Measurements from ENCODE around the gene FMNL2. TPM values are rescaled to one million over a fixed set of nuclear protein-coding genes. Genes with fewer than 3 reads are reported as not detected.

Gene FMNL2
- total RNA-seq, 1 experiment from 2014 or later, result 43.1 TPM

DNA sequence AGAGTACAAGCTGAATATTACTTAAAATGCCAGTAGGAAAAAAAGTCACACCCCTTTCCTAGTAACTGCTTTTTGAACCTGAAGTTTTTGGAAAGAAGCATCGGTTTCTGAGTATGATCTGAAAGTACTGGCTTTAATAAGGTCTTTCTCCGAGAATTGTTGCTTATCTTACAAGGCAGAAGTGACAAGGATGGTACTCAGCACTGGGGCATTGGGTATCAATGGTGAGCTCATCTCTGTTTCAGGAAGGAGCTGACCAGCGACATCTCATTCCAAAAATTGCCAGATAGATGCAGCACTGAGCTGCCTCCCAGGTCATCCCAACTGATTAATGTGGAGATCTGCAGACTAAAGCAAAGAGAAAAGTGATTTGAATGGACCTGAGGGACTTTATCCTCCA, 85.4 kb downstream of the FMNL2 start:
- POLR2A ChIA-PET (ENCODE audit: low non-redundant PET), result interaction anchor here (0.6 kb wide), 1 partner anchor 12 kb away, joined by 3 read pairs; no protein-coding TSS in a partner anchor
- no peak for DNase-seq (ENCODE audit: low spot score)
- BruUV-seq (replicated peaks), result no TSS peak
- CTCF ChIA-PET, result no interaction called here
- intact Hi-C loops (cut with micrococcal nuclease; ENCODE audit: unreplicated experiment), result loop anchor here (5.0 kb wide), 2 partner anchors 207 to 243 kb away; partner anchors contain the start of gene STAM2
- no peaks in the 10 kb centered on the region for H3K9me3 ChIP-seq (ENCODE audit: low read depth, low read length, poor library complexity, severe bottlenecking)
- H3K4me1 ChIP-seq (ENCODE audit: insufficient read depth, low read length, poor library complexity, severe bottlenecking), result peaks cover 66% of the 10 kb centered on the region
- H3K4me3 ChIP-seq (ENCODE audit: low read depth, low read length, poor library complexity, severe bottlenecking), result no peak overlapping the region
- H3K27me3 ChIP-seq (replicated peaks; ENCODE audit: insufficient read depth, low read depth, low read length, poor library complexity), result no peaks in the 10 kb centered on the region
- H3K36me3 ChIP-seq (ENCODE audit: insufficient read depth, low read length, poor library complexity, severe bottlenecking), result no peaks in the 10 kb centered on the region
- peak overlapping the region; percentile 86 for H3K27ac ChIP-seq (ENCODE audit: low read depth, low read length, poor library complexity, severe bottlenecking)
- TF ChIP-seq, protein P1, sequence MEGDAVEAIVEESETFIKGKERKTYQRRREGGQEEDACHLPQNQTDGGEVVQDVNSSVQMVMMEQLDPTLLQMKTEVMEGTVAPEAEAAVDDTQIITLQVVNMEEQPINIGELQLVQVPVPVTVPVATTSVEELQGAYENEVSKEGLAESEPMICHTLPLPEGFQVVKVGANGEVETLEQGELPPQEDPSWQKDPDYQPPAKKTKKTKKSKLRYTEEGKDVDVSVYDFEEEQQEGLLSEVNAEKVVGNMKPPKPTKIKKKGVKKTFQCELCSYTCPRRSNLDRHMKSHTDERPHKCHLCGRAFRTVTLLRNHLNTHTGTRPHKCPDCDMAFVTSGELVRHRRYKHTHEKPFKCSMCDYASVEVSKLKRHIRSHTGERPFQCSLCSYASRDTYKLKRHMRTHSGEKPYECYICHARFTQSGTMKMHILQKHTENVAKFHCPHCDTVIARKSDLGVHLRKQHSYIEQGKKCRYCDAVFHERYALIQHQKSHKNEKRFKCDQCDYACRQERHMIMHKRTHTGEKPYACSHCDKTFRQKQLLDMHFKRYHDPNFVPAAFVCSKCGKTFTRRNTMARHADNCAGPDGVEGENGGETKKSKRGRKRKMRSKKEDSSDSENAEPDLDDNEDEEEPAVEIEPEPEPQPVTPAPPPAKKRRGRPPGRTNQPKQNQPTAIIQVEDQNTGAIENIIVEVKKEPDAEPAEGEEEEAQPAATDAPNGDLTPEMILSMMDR (conservative IDR thresholded peaks at IDR 0.05; ENCODE audit: low read depth, low read length), result no peak
- no peak for TF ChIP-seq EZH2 (IDR thresholded peaks at IDR 0.05; ENCODE audit: borderline replicate concordance, low read depth, low read length, poor library complexity, severe bottlenecking)

DNA sequence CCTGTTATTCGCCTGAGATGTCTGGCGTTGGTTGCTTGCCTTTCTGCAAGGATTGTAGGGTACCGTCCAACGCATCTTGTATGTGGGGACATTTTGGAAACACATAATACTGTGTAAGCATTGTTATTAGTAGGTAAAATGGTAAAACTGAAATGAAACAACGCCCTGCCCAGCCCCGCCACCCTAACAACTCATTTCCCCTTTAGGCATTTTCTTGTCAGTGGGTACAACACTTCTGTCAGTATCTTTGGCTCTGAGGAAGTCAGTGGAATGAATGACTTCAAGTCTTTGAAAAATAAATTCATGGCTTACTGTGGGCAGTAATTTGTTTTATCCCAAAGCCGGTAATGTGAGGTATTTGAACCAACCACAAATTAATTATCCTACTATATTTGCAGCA, 86.0 kb downstream of the FMNL2 start:
- peak overlapping the region; percentile 86 for H3K27ac ChIP-seq (ENCODE audit: low read depth, low read length, poor library complexity, severe bottlenecking)
- H3K27me3 ChIP-seq (replicated peaks; ENCODE audit: insufficient read depth, low read depth, low read length, poor library complexity), result no peaks in the 10 kb centered on the region
- POLR2A ChIA-PET (ENCODE audit: low non-redundant PET), result no interaction called here
- intact Hi-C loops (cut with micrococcal nuclease; ENCODE audit: unreplicated experiment), result loop anchor here (5.0 kb wide), 2 partner anchors 206 to 244 kb away; partner anchors contain the start of gene STAM2
- CTCF ChIA-PET, result no interaction called here
- peaks cover 67% of the 10 kb centered on the region for H3K4me1 ChIP-seq (ENCODE audit: insufficient read depth, low read length, poor library complexity, severe bottlenecking)
- no peaks in the 10 kb centered on the region for H3K9me3 ChIP-seq (ENCODE audit: low read depth, low read length, poor library complexity, severe bottlenecking)
- TSS peak; percentile 96 for BruUV-seq (replicated peaks)
- no peak for DNase-seq (ENCODE audit: low spot score)
- H3K36me3 ChIP-seq (ENCODE audit: insufficient read depth, low read length, poor library complexity, severe bottlenecking), result no peaks in the 10 kb centered on the region
- peak overlapping the region; percentile 8 for H3K4me3 ChIP-seq (ENCODE audit: low read depth, low read length, poor library complexity, severe bottlenecking)
- TF ChIP-seq EZH2 (IDR thresholded peaks at IDR 0.05; ENCODE audit: borderline replicate concordance, low read depth, low read length, poor library complexity, severe bottlenecking), result no peak
- TF ChIP-seq, protein P1 (conservative IDR thresholded peaks at IDR 0.05; ENCODE audit: low read depth, low read length), result no peak

DNA sequence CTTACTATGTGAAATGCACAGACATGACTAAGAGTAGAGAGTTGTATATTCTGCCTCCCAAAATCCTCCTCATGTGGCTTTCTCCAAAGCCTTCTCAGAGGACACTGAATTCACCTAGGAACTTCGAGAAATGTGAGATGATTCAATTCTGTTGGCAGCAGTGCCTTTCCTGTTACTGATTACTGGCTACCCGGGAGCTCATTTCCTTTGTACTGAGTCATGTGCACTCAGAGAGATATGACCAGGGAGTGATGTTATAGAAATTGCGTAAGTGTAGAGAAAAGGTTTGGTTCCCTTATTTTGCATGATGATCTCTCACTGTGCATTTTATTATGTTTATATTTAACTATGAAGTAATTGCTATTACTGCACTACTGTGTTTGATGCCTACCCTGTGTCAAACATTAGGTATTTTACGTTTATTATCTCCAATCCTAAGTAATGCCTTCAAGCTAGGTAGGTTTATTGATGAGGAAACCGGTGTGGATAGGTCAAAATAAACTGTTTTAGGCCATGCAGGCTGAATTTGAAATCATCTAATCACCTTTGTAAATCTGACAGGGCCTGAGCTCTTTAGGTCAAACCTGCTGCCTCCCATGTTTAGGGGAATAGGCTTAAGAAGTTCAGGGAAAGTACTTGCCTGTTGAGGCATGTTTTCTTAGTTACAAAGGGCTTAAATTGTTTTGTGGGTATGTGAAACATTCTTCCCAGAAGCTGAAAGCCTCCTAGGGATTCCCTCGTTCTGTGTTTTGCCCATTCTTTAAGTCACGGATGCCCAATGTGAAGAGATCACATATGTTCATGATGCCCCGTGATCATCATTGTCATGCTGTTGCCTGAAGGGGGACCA, 86.8 kb downstream of the FMNL2 start:
- intact Hi-C loops (cut with micrococcal nuclease; ENCODE audit: unreplicated experiment), result loop anchor here (5.0 kb wide), 2 partner anchors 206 to 244 kb away; partner anchors contain the start of gene STAM2
- peaks cover 75% of the 10 kb centered on the region for H3K4me1 ChIP-seq (ENCODE audit: insufficient read depth, low read length, poor library complexity, severe bottlenecking)
- POLR2A ChIA-PET (ENCODE audit: low non-redundant PET), result interaction anchor here (0.6 kb wide), 1 partner anchor 15 kb away, joined by 4 read pairs; no protein-coding TSS in a partner anchor
- TF ChIP-seq EZH2 (IDR thresholded peaks at IDR 0.05; ENCODE audit: borderline replicate concordance, low read depth, low read length, poor library complexity, severe bottlenecking), result no peak
- TF ChIP-seq, protein P1 (conservative IDR thresholded peaks at IDR 0.05; ENCODE audit: low read depth, low read length), result no peak
- BruUV-seq (replicated peaks), result no TSS peak
- H3K4me3 ChIP-seq (ENCODE audit: low read depth, low read length, poor library complexity, severe bottlenecking), result peak overlapping the region; percentile 8
- H3K9me3 ChIP-seq (ENCODE audit: low read depth, low read length, poor library complexity, severe bottlenecking), result no peaks in the 10 kb centered on the region
- peak; percentile 98 for DNase-seq (ENCODE audit: low spot score)
- CTCF ChIA-PET, result no interaction called here
- H3K36me3 ChIP-seq (ENCODE audit: insufficient read depth, low read length, poor library complexity, severe bottlenecking), result no peaks in the 10 kb centered on the region
- no peaks in the 10 kb centered on the region for H3K27me3 ChIP-seq (replicated peaks; ENCODE audit: insufficient read depth, low read depth, low read length, poor library complexity)
- H3K27ac ChIP-seq (ENCODE audit: low read depth, low read length, poor library complexity, severe bottlenecking), result peak overlapping the region; percentile 86

Data from A673 (cell line).